IPS-18a (cell line): ENCODE measurements around the gene OLA1.

Experiments used
- H3K27ac ChIP-seq: one replicate; pipeline ENCODE4 v1.5.1; 2013; ENCODE audit warnings: low read length
- H3K27me3 ChIP-seq: one replicate; pipeline ENCODE4 v1.6.1; 2013; ENCODE audit warnings: mild to moderate bottlenecking, low read length; ENCODE audit not compliant: control insufficient read depth, insufficient read depth
- H3K36me3 ChIP-seq: one replicate; pipeline ENCODE4 v1.6.1; 2013; ENCODE audit warnings: low read depth, low read length; ENCODE audit not compliant: control insufficient read depth
- H3K4me1 ChIP-seq: one replicate; pipeline ENCODE4 v1.6.1; 2013; ENCODE audit warnings: low read depth, low read length; ENCODE audit not compliant: control insufficient read depth
- H3K4me3 ChIP-seq: one replicate; pipeline ENCODE4 v1.5.1; 2013; ENCODE audit warnings: low read length
- H3K9ac ChIP-seq: one replicate; pipeline ENCODE4 v1.6.1; 2013; ENCODE audit warnings: mild to moderate bottlenecking, low read length, moderate library complexity
- H3K9me3 ChIP-seq: one replicate; pipeline ENCODE4 v1.6.1; 2013; ENCODE audit warnings: low read depth, low read length; ENCODE audit not compliant: control insufficient read depth

The OLA1 gene

GRCh38 chr2:174039551-174040416, 208.5 kb downstream of the OLA1 start:
- H3K27ac ChIP-seq = peak overlapping the region; percentile 75
- no peaks in the 10 kb centered on the region for H3K27me3 ChIP-seq
- H3K4me3 ChIP-seq = no peak overlapping the region
- no peaks in the 10 kb centered on the region for H3K36me3 ChIP-seq
- no peaks in the 10 kb centered on the region for H3K9me3 ChIP-seq
- H3K9ac ChIP-seq = peak overlapping the region; percentile 23
- H3K4me1 ChIP-seq = peaks cover 10% of the 10 kb centered on the region

GRCh38 chr2:174038462-174038861, 209.9 kb downstream of the OLA1 start:
- Histone ChIP-seq H3K27ac (no peak overlapping the region), H3K4me1 (peaks cover 10% of the 10 kb centered on the region), H3K36me3 (no peaks in the 10 kb centered on the region), H3K9ac (no peak overlapping the region), H3K9me3 (no peaks in the 10 kb centered on the region), H3K4me3 (no peak overlapping the region), H3K27me3 (no peaks in the 10 kb centered on the region)

- Histone ChIP-seq H3K4me3 (no peak overlapping the region), H3K9ac (no peak overlapping the region), H3K27ac (no peak overlapping the region), H3K9me3 (no peaks in the 10 kb centered on the region), H3K4me1 (peaks cover 17% of the 10 kb centered on the region), H3K36me3 (no peaks in the 10 kb centered on the region), H3K27me3 (no peaks in the 10 kb centered on the region)
Observed at GRCh38 chr2:174036825-174037224, 211.5 kb downstream of the OLA1 start.

- Histone ChIP-seq H3K27me3 (no peaks in the 10 kb centered on the region), H3K36me3 (no peaks in the 10 kb centered on the region), H3K4me3 (no peak overlapping the region), H3K27ac (no peak overlapping the region), H3K9ac (no peak overlapping the region), H3K9me3 (no peaks in the 10 kb centered on the region), H3K4me1 (peaks cover 17% of the 10 kb centered on the region)
Observed at GRCh38 chr2:174035981-174036742, 212.2 kb downstream of the OLA1 start.

- no peak overlapping the region for H3K27ac ChIP-seq
- no peak overlapping the region for H3K4me3 ChIP-seq
- H3K27me3 ChIP-seq = no peaks in the 10 kb centered on the region
- H3K4me1 ChIP-seq = peaks cover 17% of the 10 kb centered on the region
- H3K9ac ChIP-seq = no peak overlapping the region
- H3K9me3 ChIP-seq = no peaks in the 10 kb centered on the region
- H3K36me3 ChIP-seq = no peaks in the 10 kb centered on the region
Observed at GRCh38 chr2:174035117-174035635, 213.2 kb downstream of the OLA1 start.

- H3K27me3 ChIP-seq = no peaks in the 10 kb centered on the region
- H3K4me1 ChIP-seq = peaks cover 7% of the 10 kb centered on the region
- no peak overlapping the region for H3K9ac ChIP-seq
- H3K4me3 ChIP-seq = no peak overlapping the region
- no peaks in the 10 kb centered on the region for H3K36me3 ChIP-seq
- H3K27ac ChIP-seq = no peak overlapping the region
- no peaks in the 10 kb centered on the region for H3K9me3 ChIP-seq
Observed at GRCh38 chr2:174033163-174033550, 215.2 kb downstream of the OLA1 start.

GRCh38 chr2:174031226-174031625, 217.1 kb downstream of the OLA1 start:
- H3K4me1 ChIP-seq = peaks cover 7% of the 10 kb centered on the region
- no peak overlapping the region for H3K9ac ChIP-seq
- H3K27me3 ChIP-seq = no peaks in the 10 kb centered on the region
- H3K9me3 ChIP-seq = no peaks in the 10 kb centered on the region
- H3K4me3 ChIP-seq = no peak overlapping the region
- H3K27ac ChIP-seq = no peak overlapping the region
- no peaks in the 10 kb centered on the region for H3K36me3 ChIP-seq

GRCh38 chr2:174028935-174029334, 219.4 kb downstream of the OLA1 start:
- H3K4me1 ChIP-seq = peaks cover 23% of the 10 kb centered on the region
- H3K27me3 ChIP-seq = no peaks in the 10 kb centered on the region
- H3K27ac ChIP-seq = no peak overlapping the region
- no peak overlapping the region for H3K9ac ChIP-seq
- no peaks in the 10 kb centered on the region for H3K36me3 ChIP-seq
- H3K9me3 ChIP-seq = no peaks in the 10 kb centered on the region
- H3K4me3 ChIP-seq = no peak overlapping the region

GRCh38 chr2:174027956-174028355, 220.4 kb downstream of the OLA1 start:
- H3K27ac ChIP-seq = no peak overlapping the region
- H3K4me1 ChIP-seq = peaks cover 26% of the 10 kb centered on the region
- H3K4me3 ChIP-seq = no peak overlapping the region

GRCh38 chr2:174026122-174026845, 222.0 kb downstream of the OLA1 start:
- Histone ChIP-seq H3K27ac (no peak overlapping the region), H3K9me3 (no peaks in the 10 kb centered on the region), H3K27me3 (no peaks in the 10 kb centered on the region), H3K9ac (no peak overlapping the region), H3K4me1 (peaks cover 24% of the 10 kb centered on the region), H3K36me3 (no peaks in the 10 kb centered on the region), H3K4me3 (no peak overlapping the region)

More at GRCh38 chr2:174027956-174028355, 220.4 kb downstream of the OLA1 start:
- Histone ChIP-seq H3K36me3 (no peaks in the 10 kb centered on the region), H3K9me3 (no peaks in the 10 kb centered on the region), H3K9ac (no peak overlapping the region), H3K27me3 (no peaks in the 10 kb centered on the region)
